ENCODE data around the gene OTOP3. TPM values are rescaled to one million over a fixed set of nuclear protein-coding genes. Genes with fewer than 3 reads are reported as not detected.

Gene OTOP3
- total and polyA plus RNA-seq, 2 of the 4 experiments (the other 2 are of a cell fraction): not detected

DNA sequence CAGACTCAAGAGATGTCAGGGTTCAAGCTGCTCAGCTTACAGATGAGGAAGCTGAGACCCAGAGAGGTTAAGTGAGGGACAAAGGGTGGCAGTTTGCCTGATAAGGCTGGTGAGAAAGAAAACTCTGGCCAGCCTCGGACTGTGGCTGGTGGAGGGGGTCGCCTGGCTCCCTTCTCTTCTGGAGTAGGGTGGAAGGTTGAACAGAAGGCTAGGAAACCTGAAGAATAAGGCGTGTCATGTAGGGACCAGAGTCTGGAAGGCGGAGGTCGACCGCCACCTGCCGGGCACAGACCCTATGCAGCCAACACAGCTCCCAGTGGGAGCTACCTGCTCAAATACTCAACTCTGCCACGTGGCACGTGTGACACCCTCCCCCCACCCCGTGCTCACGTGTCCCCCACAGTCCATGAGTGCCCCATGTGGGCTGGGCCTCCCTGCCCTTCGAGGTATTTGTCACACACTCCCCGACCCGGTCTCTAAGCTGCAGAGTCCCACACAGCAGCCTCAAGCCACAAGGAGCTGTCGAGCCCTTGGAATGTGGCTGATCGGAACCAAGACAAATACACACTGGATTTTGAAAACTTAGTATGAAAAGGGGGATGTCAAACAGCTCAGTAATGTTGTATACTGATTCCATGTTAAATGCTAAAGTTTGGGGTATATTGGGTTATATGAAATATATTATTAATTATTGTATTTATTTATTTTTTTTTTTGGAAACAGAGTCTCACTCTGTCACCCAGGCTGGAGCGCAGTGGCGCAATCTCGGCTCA lies 25.1 kb downstream of the OTOP3 start:
- POLR2A ChIA-PET (ENCODE audit: unreplicated experiment): no interaction called here
- TF ChIP-seq ELK1 (IDR thresholded peaks at IDR 0.05; ENCODE audit: borderline replicate concordance, low read depth, low read length) (no peak), MAZ (IDR thresholded peaks at IDR 0.05; ENCODE audit: borderline replicate concordance, low read depth, low read length) (no peak), MAFK (IDR thresholded peaks at IDR 0.05; ENCODE audit: low read depth, low read length) (no peak), RAD21 (IDR thresholded peaks at IDR 0.05; ENCODE audit: low read length) (peak; percentile 37; the same call in 1 of the 2 replicates), FOS (IDR thresholded peaks at IDR 0.05; ENCODE audit: low read depth, low read length) (no peak), CTCF (conservative IDR thresholded peaks at IDR 0.05; ENCODE audit: low read depth, low read length) (peak; percentile 47), USF2 (IDR thresholded peaks at IDR 0.05; ENCODE audit: low read depth, low read length) (peak; percentile 76; the same call in 1 of the 2 replicates), SMC3 (IDR thresholded peaks at IDR 0.05; ENCODE audit: low read depth, low read length) (peak; percentile 28), CHD1 (IDR thresholded peaks at IDR 0.05; ENCODE audit: low read depth, low read length) (no peak), RFX5 (IDR thresholded peaks at IDR 0.05; ENCODE audit: low read depth, low read length) (no peak), RCOR1 (IDR thresholded peaks at IDR 0.05; ENCODE audit: insufficient replicate concordance, low read length) (no peak), POLR2A (IDR thresholded peaks at IDR 0.05; ENCODE audit: low read depth, low read length) (no peak), NFE2L2 (IDR thresholded peaks at IDR 0.05; ENCODE audit: low read depth, low read length) (no peak), CEBPB (IDR thresholded peaks at IDR 0.05; ENCODE audit: low read depth, low read length) (no peak)

More for the DNA sequence above, 25.1 kb downstream of the OTOP3 start:
- Histone ChIP-seq H3K14ac (replicated peaks; ENCODE audit: low read depth, low read length) (no peak overlapping the region), H3K18ac (ENCODE audit: low read depth, low read length) (no peak overlapping the region), H3K4me3 (ENCODE audit: insufficient read depth, low read depth, low read length) (no peak overlapping the region), H2AK5ac (ENCODE audit: low read depth, low read length) (no peak overlapping the region), H3K27me3 (ENCODE audit: control insufficient read depth, insufficient read depth, low read length) (peaks cover 12% of the 10 kb centered on the region), H4K20me1 (ENCODE audit: insufficient read depth, low read length) (no peaks in the 10 kb centered on the region), H3K9ac (ENCODE audit: low read depth, low read length) (no peak overlapping the region), H3K9me1 (ENCODE audit: insufficient read depth, low read length) (no peaks in the 10 kb centered on the region), H2AK9ac (replicated peaks; ENCODE audit: low read depth, low read length, poor library complexity) (peak overlapping the region; percentile 90), H4K5ac (ENCODE audit: low read depth, low read length) (no peak overlapping the region), H3K4me1 (ENCODE audit: control insufficient read depth, insufficient read depth, low read length) (0 out of 2 replicates have a peak, but pooled peaks cover 1% of the 10 kb centered on the region), H3K79me1 (ENCODE audit: low read depth in 1 of 2, low read length in 2 of 2) (no peaks in the 10 kb centered on the region), H3K23ac (ENCODE audit: low read depth, low read length) (no peak overlapping the region; the same call in 1 of the 2 replicates), H3K4ac (ENCODE audit: low read depth, low read length) (no peak overlapping the region), H3K56ac (ENCODE audit: extremely low read depth, insufficient read depth, low read length) (no peak overlapping the region), H2AFZ (replicated peaks; ENCODE audit: low read length, poor library complexity) (peak overlapping the region; percentile 83), H3K36me3 (ENCODE audit: control insufficient read depth, insufficient read depth, low read length) (no peaks in the 10 kb centered on the region), H4K91ac (ENCODE audit: insufficient read depth, low read depth, low read length) (no peak overlapping the region), H3K4me2 (ENCODE audit: low read depth, low read length) (no peak overlapping the region), H2BK5ac (ENCODE audit: low read depth, low read length, poor library complexity, severe bottlenecking) (no peak overlapping the region), H2BK15ac (ENCODE audit: low read depth, low read length) (no peak overlapping the region), H2BK20ac (ENCODE audit: low read depth, low read length) (no peak overlapping the region), H2BK120ac (ENCODE audit: low read depth, low read length) (no peak overlapping the region), H3K27ac (ENCODE audit: insufficient read depth, low read length) (no peak overlapping the region), H3K9me3 (ENCODE audit: control insufficient read depth, insufficient read depth, low read length) (no peaks in the 10 kb centered on the region), H4K8ac (ENCODE audit: low read depth in 2 of 2, low read length in 2 of 2) (no peak overlapping the region)
- no TSS peak for BruUV-seq (replicated peaks)
- DNase-seq: peak; percentile 30
- CTCF ChIA-PET: interaction anchor here (0.6 to 2.4 kb wide), 12 partner anchors 9 to 241 kb away, joined by 3 to 9 read pairs (median 4); partner anchors contain the start of genes CDR2L, FDXR and MRPL58
- dilution Hi-C loops (cut with HindIII; ENCODE audit: low sequenced_read_pairs, unreplicated experiment) (no loop called here), in situ Hi-C loops (cut with MboI; ENCODE audit: low sequenced_read_pairs) (loop anchor here (10.0 kb wide), 1 partner anchor 244 kb away; the partner anchor contains the start of gene NUP85), intact Hi-C loops (cut with micrococcal nuclease) (loop anchor here (1.0 to 5.0 kb wide), 4 partner anchors 52 to 241 kb away; partner anchors contain the start of genes ATP5PD, KCTD2 and MRPL58)
- peak; percentile 21; the same call in 1 of the 2 replicates for ATAC-seq (ENCODE audit: low read depth)
- WGBS, 2 experiments (ENCODE audit: extremely low coverage in 2 of 2, insufficient read length in 1 of 2): 45% methylated on average over 5 of the region's 19 CpGs; no CpG with 5 or more reads in 1 of the 2 experiments
